Activated CD4-positive, CD25-positive, alpha-beta regulatory T cell treated with anti-CD3 and anti-CD28 coated beads, Interleukin-2, amount 50 U/mL, for 72 hours (primary cell): ENCODE results near the gene SERPINA1.

ENCODE experiments used
- DNase-seq: peaks from one replicate; pipeline ENCODE4 v3.0.0; 2021

Gene SERPINA1

DNA sequence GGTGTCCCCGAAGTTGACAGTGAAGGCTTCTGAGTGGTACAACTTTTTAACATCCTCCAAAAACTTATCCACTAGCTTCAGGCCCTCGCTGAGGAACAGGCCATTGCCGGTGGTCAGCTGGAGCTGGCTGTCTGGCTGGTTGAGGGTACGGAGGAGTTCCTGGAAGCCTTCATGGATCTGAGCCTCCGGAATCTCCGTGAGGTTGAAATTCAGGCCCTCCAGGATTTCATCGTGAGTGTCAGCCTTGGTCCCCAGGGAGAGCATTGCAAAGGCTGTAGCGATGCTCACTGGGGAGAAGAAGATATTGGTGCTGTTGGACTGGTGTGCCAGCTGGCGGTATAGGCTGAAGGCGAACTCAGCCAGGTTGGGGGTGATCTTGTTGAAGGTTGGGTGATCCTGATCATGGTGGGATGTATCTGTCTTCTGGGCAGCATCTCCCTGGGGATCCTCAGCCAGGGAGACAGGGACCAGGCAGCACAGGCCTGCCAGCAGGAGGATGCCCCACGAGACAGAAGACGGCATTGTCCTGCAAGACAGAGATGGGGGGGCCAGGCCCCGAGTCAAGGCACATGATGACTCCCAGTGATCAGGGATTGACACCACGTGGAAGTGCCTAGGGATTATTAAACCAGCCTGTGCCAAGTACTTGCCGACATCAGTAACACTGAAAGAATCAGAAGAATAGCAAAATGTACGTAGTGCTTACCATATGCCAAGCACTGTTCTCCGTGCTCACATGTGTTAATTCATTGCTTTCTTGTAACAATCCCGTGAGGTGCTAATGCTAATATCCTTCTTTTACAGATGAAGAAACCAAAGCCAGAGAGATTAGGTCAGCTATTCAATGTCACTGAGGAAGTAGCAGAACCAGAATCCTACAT lies 5.4 kb downstream of the SERPINA1 start:
- no peak for DNase-seq

DNA sequence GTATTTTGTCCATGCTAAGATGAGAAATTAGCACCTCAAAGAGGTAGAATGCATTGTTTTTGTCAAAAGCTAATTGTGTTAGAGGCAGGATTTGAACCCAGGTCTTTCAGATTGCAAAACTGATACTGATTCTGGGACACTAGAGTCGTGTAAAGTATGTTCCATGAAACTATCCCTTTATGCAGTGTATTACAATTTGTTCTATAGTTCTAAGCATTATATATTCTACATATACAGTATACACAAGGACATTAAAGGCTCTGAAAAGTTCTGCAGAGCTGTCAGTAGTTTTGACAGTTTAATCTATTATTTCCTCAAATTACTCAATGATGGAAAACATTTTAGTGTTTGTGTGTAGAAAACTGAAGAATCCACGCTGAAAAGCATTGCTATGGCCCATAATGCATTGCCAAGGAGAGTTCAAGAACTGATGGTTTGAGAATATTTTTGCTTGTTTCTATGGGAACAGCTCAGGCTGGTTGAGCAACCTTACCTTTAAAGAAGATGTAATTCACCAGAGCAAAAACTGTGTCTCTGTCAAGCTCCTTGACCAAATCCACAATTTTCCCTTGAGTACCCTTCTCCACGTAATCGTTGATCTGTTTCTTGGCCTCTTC lies 6.2 kb downstream of the SERPINA1 start:
- DNase-seq = no peak

DNA sequence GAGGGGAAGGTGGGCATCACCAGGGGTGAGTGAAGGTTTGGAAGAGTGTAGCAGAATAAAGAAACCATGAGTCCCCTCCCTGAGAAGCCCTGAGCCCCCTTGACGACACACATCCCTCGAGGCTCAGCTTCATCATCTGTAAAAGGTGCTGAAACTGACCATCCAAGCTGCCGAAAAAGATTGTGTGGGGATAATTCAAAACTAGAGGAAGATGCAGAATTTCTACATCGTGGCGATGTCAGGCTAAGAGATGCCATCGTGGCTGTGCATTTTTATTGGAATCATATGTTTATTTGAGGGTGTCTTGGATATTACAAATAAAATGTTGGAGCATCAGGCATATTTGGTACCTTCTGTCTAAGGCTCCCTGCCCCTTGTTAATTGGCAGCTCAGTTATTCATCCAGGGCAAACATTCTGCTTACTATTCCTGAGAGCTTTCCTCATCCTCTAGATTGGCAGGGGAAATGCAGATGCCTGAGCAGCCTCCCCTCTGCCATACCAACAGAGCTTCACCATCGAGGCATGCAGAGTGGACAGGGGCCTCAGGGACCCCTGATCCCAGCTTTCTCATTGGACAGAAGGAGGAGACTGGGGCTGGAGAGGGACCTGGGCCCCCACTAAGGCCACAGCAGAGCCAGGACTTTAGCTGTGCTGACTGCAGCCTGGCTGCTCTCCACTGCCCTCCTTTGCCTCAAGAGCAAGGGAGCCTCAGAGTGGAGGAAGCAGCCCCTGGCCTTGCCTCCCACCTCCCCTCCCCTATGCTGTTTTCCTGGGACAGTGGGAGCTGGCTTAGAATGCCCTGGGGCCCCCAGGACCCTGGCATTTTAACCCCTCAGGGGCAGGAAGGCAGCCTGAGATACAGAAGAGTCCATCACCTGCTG lies 7.0 kb downstream of the SERPINA1 start:
- DNase-seq = no peak

DNA sequence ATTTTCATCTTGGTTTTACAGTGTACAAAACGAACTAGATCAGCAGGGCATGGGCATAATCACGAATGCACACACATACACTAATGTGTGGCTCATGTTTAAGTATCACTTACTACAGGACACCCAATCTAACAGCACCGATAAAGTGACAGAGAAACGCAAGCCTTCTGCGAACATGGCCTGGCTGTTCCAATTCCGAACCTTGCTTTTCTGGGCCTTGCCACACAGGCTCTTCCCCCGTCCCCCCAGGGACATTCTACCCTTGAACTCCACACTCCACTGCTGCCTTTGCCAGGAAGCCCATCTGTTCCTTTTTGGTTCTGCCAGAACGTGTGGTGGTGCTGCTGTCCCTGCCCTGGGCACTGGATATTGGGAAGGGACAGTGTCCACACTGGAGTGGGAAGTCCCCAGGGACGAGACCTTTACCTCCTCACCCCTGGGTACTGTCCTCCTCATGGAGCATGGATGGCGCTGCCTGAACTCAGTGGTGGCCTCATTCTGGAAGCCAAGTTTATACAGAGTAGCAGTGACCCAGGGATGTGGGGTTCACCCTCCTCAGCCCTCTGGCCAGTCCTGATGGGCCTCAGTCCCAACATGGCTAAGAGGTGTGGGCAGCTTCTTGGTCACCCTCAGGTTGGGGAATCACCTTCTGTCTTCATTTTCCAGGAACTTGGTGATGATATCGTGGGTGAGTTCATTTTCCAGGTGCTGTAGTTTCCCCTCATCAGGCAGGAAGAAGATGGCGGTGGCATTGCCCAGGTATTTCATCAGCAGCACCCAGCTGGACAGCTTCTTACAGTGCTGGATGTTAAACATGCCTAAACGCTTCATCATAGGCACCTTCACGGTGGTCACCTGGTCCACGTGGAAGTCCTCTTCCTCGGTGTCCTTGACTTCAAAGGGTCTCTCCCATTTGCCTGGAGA lies 7.9 kb downstream of the SERPINA1 start:
- no peak for DNase-seq

DNA sequence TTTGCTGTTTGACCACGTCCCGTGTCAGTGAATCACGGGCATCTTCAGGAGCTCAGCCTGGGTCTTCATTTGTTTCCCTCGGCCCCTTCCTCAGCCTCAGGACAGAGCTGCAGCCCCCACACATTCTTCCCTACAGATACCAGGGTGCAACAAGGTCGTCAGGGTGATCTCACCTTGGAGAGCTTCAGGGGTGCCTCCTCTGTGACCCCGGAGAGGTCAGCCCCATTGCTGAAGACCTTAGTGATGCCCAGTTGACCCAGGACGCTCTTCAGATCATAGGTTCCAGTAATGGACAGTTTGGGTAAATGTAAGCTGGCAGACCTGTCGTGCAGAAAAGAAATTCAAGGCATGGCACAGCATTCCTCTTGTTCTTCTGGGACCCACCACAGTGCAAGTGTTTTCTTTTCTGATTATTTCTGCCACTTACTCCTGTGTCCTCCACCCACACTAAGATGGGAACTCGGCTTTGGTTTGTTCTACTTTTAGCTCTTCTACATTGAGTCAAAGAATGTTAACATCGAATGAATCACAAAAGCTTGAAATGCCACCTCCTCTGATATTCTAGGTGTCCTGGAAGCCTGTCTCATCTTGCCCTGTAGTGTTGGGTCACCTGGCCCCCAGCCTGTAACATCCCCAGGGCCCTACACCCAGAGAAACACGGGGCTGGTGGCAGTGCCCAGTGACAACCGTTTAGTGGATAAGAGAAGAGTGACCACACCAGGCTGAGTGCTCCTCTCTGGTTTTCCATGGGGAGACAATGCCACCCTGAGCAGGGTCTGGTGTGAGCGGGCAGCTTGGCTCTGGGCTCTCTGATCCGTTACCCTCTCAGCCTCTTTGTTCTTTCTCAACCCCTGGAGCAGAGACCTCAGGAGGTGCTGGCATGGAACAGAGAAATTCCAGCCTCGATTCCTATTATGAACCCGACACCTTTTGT lies 8.8 kb downstream of the SERPINA1 start:
- no peak for DNase-seq

GRCh38 chr14:94378527-94379290 lies 9.7 kb downstream of the SERPINA1 start:
- DNase-seq = no peak

- no peak for DNase-seq
These were observed 10.4 kb downstream of the SERPINA1 start for GRCh38 chr14:94377866-94378470.

DNA sequence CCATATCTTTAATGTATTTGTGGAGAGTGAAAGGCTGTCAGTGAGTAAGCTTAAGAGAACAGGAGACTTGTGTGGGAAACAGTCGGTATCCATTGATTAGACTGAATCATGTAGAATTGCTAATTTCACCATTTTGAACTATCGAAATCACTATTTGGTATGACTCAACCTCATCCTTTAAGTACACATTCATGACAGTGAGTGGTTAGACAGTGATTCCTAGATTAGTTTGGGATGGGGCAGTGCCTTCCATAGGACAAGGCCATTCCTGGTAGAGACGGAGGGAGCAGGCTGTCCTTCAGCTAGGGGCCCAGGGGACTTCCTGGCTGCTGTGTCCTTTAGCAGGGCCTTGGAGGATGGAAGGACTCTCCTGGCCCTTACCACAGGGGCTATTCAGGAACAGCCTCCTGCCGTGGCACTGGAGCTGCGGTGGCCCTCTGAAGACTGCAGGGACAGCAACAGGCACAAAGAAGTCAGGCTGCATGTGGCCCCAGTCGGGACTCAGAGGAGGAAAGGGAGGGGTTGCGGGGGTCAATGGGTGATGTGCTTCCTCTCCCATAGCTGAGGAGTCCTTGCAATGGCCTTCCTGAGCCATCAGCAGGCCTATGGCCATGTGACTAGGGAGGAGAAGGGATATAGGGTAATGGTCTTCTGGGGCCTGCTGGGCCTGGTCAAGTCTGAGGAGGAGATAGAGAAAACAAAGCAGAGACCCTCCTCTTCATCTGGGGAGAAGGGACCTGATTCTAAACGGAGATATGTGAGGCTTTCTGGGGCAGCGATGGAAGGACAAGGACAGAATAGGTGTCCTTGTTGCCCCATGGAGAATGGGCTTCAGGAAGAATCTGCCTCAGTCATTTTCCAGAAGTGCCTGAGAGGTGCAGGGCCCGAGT lies 11.2 kb downstream of the SERPINA1 start:
- no peak for DNase-seq

DNA sequence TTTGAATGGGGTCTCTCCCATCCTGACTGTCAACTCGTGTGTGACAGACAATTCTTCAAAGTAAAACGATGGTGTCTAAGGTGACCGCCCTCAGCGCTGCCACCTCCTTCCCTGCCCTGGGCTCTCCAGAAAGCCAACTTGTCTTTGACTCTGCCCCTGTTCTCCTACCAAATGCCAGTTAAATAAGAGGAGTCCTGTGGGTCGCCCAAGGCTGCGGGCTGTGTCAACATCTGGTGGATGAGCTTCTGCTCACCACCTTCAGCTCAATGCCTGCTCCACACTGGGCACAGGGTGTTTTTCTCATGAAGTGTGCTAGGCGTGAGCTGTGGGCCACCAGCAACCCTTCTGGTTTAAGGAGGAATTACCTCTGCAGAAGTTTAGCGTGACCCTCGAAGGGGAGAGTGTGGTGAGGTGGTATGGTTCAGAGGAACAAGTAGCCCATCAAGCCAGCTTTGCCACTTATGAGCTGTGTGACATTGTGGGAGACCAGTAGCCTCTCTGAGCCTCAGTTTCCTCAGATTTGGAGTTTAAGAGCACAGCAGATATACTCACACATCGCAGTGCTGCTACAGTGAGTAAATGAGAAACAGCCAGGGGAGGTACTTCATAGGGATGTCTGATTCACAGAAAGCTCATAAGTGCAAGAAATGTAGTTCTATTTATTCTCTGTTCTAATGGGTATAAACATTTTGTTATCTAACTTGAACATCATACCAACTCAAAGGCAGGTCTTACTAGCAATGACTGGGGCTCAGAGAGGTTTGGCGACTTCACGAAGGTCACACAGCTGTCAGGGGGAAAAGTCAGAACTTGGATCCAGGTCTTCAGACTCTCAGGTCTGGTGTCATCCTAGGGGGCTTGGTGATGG lies 12.1 kb downstream of the SERPINA1 start:
- DNase-seq = no peak

GRCh38 chr14:94375552-94376107 lies 12.8 kb downstream of the SERPINA1 start:
- no peak for DNase-seq

- no peak for DNase-seq
These were observed 13.6 kb downstream of the SERPINA1 start for GRCh38 chr14:94374749-94375260.

- no peak for DNase-seq
These were observed 14.3 kb downstream of the SERPINA1 start for GRCh38 chr14:94374116-94374515.

GRCh38 chr14:94373708-94374107 lies 14.7 kb downstream of the SERPINA1 start:
- DNase-seq = no peak

- peak; percentile 16 for DNase-seq
These were observed 16.3 kb downstream of the SERPINA1 start for GRCh38 chr14:94372021-94372605.

- peak; percentile 12 for DNase-seq
These were observed 17.9 kb downstream of the SERPINA1 start for GRCh38 chr14:94370524-94370910.

DNA sequence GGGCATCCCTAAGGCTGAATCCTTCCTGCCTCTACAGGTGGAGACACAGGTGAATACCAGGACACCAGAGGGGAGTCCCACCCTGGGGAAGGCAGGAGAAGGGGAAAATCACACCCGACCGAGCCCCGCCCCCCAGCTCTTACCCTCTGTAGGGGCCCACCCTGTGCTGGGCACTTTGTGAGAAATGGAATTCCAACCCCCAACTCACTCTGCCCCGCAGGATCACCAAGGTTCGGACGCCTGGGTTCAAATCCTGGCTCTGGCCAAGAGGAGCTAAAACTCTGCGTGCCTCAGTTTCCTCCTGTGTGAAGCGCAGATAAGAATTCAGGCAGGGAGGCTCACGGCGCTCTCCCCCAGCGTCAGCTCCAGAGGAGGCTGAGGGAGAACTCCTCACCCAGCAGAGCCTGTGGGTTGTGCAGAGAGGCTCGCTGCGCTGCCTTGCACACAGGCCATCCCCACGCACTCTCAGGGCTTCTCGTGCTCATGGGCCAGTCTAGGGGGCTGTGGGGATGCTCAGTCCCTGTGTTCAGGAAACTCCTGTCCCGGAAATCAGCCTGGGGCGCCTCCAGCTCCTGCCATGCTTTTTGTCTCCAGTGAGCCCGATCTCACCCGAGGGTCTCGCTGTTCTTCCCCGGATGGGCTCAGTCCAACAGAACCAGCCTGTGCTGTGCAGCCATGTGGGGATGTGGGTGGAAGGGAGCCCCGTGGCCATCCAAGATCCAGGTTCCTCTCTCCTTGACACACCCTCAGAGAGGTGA lies 18.5 kb downstream of the SERPINA1 start:
- DNase-seq = peak; percentile 14
